ENCODE results near the gene FKBP1A.

DNA sequence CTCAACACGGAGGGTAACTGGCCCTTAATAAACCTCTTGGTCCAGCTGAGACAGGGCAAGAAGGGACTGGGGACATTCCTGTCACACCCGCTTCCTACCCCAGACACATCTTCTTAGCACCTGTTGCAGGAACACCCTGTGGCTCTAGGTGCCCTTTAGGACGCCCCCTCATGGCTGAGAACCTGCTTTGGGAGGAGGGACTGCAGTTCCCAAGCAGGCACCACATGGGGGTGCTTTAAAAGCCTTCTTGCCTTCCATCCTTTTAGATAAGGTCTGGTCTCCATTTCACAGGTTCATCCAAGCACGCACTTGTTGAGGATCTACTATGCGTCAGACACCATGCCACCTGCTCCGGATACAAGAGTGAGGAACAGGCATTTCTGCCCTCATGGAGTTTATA is 47.2 kb upstream of the FKBP1A start:
- TF ChIP-seq, protein P1, sequence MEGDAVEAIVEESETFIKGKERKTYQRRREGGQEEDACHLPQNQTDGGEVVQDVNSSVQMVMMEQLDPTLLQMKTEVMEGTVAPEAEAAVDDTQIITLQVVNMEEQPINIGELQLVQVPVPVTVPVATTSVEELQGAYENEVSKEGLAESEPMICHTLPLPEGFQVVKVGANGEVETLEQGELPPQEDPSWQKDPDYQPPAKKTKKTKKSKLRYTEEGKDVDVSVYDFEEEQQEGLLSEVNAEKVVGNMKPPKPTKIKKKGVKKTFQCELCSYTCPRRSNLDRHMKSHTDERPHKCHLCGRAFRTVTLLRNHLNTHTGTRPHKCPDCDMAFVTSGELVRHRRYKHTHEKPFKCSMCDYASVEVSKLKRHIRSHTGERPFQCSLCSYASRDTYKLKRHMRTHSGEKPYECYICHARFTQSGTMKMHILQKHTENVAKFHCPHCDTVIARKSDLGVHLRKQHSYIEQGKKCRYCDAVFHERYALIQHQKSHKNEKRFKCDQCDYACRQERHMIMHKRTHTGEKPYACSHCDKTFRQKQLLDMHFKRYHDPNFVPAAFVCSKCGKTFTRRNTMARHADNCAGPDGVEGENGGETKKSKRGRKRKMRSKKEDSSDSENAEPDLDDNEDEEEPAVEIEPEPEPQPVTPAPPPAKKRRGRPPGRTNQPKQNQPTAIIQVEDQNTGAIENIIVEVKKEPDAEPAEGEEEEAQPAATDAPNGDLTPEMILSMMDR (IDR thresholded peaks at IDR 0.05): no peak
- TF ChIP-seq POLR2AphosphoS5 (IDR thresholded peaks at IDR 0.05; ENCODE audit: insufficient read depth in 1 of 2, low read depth in 1 of 2): no peak
